Cardiac muscle cell (in vitro differentiated cells and primary cell): ENCODE measurements around the gene MRTFA. TPM values are rescaled to one million over a fixed set of nuclear protein-coding genes. Genes with fewer than 3 reads are reported as not detected.

Experiments
- DNase-seq, 2 donors: peaks; one replicate each; pipeline versions ENCODE4 v3.0.0 to v3.0.0-alpha.2; 2010 to 2017; ENCODE audit warnings: low read depth in 1 of 2, low spot score in 1 of 2
- H3K27ac ChIP-seq: fragments of 200-600 bp; sonication (generic); 2 replicates; pipeline ENCODE4 v1.5.1; 2016
- H3K27me3 ChIP-seq: fragments of 200-600 bp; sonication (generic); 2 replicates; pipeline ENCODE4 v1.6.0; 2016; ENCODE audit warnings: control low read depth
- H3K36me3 ChIP-seq: fragments of 200-600 bp; sonication (generic); 2 replicates; pipeline ENCODE4 v1.5.1; 2016; ENCODE audit warnings: control low read depth
- H3K4me1 ChIP-seq: fragments of 200-600 bp; sonication (generic); 2 replicates; pipeline ENCODE4 v1.8.1; 2017; ENCODE audit warnings: low read depth, mild to moderate bottlenecking, mixed run types
- H3K4me3 ChIP-seq: fragments of 200-600 bp; sonication (generic); 2 replicates; pipeline ENCODE4 v1.5.1; 2016; ENCODE audit warnings: mild to moderate bottlenecking
- H3K9me3 ChIP-seq: fragments of 200-600 bp; sonication (generic); 2 replicates; pipeline ENCODE4 v1.5.1; 2017; ENCODE audit warnings: low read depth, mild to moderate bottlenecking, control low read depth
- CTCF ChIP-seq: IDR thresholded peaks from 2 replicates; pipeline ENCODE4 v1.5.1; 2012; ENCODE audit warnings: low read depth, mild to moderate bottlenecking, low read length
- polyA plus RNA-seq: library from polyadenylated mRNA; unstranded; fragments of >200 nt; fragmentation: Nextera tagmentation; extraction: Ambion mirVana; gene quantifications from 2 replicates; pipeline ENCODE4 v1.2.1, GENCODE V29; 2016
- total RNA-seq: library from RNA; depleted of rRNA; stranded (reverse); fragments of >200 nt; gene quantifications from 2 replicates; pipeline ENCODE4 v1.2.3, GENCODE V29; 2016

Gene MRTFA
- total and polyA plus RNA-seq, 2 experiments from 2014 or later, result 32.6 to 116 TPM

GRCh38 chr22:40418366-40419201, 217.9 kb downstream of the MRTFA start:
- Histone ChIP-seq H3K4me1 (no peaks in the 10 kb centered on the region), H3K27ac (no peak overlapping the region), H3K36me3 (peaks cover 20% of the 10 kb centered on the region), H3K27me3 (no peaks in the 10 kb centered on the region), H3K4me3 (no peak overlapping the region), H3K9me3 (no peaks in the 10 kb centered on the region)
- no peak for TF ChIP-seq CTCF
- no peak for DNase-seq

GRCh38 chr22:40417881-40418280, 218.6 kb downstream of the MRTFA start:
- DNase-seq, result no peak
- no peak overlapping the region for H3K4me3 ChIP-seq
- H3K4me1 ChIP-seq, result no peaks in the 10 kb centered on the region
- no peaks in the 10 kb centered on the region for H3K9me3 ChIP-seq
- peaks cover 20% of the 10 kb centered on the region for H3K36me3 ChIP-seq
- H3K27me3 ChIP-seq, result no peaks in the 10 kb centered on the region
- TF ChIP-seq CTCF, result no peak
- H3K27ac ChIP-seq, result no peak overlapping the region

GRCh38 chr22:40417041-40417440, 219.5 kb downstream of the MRTFA start:
- Histone ChIP-seq H3K36me3 (peaks cover 20% of the 10 kb centered on the region), H3K9me3 (no peaks in the 10 kb centered on the region), H3K4me3 (no peak overlapping the region), H3K4me1 (no peaks in the 10 kb centered on the region), H3K27me3 (no peaks in the 10 kb centered on the region), H3K27ac (no peak overlapping the region)
- no peak for DNase-seq
- TF ChIP-seq CTCF, result no peak

- DNase-seq, result no peak
- no peak for TF ChIP-seq CTCF
- peaks cover 20% of the 10 kb centered on the region for H3K36me3 ChIP-seq
Measured at GRCh38 chr22:40416636-40417035, 219.9 kb downstream of the MRTFA start.

DNA sequence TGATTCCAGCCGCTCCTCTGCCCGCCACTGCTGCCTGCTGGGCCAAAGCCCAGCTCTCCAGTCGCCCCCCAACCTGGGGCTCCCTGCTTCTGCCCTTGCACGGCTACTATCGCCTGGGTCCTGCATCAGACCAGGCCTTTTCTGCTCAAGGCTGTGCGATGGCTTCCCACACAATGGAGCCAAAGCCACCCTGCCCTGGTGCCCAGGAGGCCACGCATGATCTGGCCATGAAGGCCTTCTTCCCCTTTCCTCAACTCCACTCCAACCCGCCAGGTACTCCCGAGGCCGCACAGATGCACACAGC, 220.3 kb downstream of the MRTFA start:
- no peaks in the 10 kb centered on the region for H3K9me3 ChIP-seq
- peaks cover 20% of the 10 kb centered on the region for H3K36me3 ChIP-seq
- no peaks in the 10 kb centered on the region for H3K4me1 ChIP-seq
- DNase-seq, result no peak
- H3K4me3 ChIP-seq, result no peak overlapping the region
- no peak for TF ChIP-seq CTCF
- H3K27me3 ChIP-seq, result no peaks in the 10 kb centered on the region
- no peak overlapping the region for H3K27ac ChIP-seq

More at GRCh38 chr22:40416636-40417035, 219.9 kb downstream of the MRTFA start:
- H3K4me1 ChIP-seq, result no peaks in the 10 kb centered on the region
- H3K4me3 ChIP-seq, result no peak overlapping the region
- no peaks in the 10 kb centered on the region for H3K9me3 ChIP-seq
- no peaks in the 10 kb centered on the region for H3K27me3 ChIP-seq
- H3K27ac ChIP-seq, result no peak overlapping the region
